Measurements from ENCODE around the gene ALS2CL.

Gene ALS2CL

GRCh38 chr3:46679681-46680080 lies 13.8 kb downstream of the ALS2CL start:
- DNase-seq (ENCODE audit: low read depth in 2 of 2), result no peak

DNA sequence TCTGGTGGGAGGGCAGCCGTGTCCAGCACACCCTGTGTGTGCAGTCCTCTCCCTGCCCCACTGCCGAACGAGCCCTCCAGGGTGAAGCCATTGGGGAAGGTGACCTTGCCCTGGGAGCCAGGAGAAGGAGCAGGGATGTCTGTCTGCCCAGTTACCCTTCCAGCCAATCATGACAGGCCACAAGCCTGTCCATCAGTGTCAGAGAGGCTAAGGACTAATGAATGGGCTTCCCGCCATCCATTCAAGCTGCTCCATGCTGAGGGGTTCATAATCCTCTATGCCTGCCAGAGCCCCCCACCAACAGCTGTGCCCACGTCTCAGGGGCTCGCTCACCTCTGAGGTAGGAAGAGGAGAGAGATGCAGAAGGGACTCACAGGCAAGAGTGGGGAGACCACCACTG lies 15.2 kb downstream of the ALS2CL start:
- no peak for DNase-seq (ENCODE audit: low read depth in 2 of 2)

DNA sequence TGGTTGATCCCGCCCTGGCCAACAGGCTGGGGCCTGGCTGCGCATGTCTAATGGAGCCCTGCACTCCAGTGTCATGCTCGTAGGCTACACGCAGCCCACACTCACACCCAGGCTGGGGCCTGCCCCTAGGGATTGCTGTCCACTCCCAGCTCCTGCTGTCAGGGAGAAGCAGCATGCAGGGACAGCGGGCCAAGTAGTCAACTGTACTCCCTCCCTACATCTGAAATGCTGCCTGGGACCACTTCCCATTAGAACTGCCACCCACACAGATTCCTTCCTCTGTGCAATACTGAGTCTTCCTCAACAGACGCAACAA lies 16.1 kb downstream of the ALS2CL start:
- no peak for DNase-seq (ENCODE audit: low read depth in 2 of 2)

DNA sequence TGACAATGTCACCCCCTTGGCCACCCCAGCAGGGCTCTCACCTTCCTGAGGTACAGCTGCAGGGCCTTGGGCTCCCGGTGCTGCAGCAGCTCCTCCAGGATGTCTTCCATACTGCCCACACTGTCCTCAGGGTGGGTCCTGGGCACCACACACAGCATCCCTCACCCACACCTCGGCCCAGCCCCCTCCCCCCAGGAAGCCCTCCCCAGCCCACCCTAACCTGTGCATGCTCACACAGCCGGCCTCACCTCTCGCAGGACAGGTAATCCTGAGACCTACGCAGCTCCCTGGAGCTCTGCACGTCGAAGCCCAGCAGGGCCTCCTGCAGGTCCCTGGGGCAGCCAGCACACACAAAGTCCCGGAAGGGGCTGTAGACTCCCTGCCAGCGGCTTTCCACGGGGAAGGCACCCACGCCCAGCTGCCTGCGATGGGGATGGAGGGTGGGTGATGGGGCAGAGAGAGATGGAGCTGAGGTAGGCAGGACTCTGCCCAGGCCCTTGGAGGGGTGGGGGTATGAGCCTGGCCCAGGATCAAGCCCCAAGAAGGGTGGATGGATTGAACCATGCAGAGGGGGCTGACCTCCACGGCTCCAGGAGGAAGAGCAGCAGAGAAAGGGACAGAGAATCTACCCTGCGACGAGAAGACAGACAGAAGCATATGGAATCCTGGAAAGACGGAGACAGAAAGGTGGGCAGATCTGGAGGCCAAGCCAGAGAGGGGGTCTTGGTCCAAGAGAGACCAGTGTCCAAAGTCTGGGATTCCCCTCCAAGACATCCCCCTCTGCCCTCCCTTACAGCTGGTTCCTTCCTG lies 16.7 kb downstream of the ALS2CL start:
- DNase-seq (ENCODE audit: low read depth in 2 of 2), result no peak

GRCh38 chr3:46675843-46676567 lies 17.5 kb downstream of the ALS2CL start:
- DNase-seq (ENCODE audit: low read depth in 2 of 2), result no peak

DNA sequence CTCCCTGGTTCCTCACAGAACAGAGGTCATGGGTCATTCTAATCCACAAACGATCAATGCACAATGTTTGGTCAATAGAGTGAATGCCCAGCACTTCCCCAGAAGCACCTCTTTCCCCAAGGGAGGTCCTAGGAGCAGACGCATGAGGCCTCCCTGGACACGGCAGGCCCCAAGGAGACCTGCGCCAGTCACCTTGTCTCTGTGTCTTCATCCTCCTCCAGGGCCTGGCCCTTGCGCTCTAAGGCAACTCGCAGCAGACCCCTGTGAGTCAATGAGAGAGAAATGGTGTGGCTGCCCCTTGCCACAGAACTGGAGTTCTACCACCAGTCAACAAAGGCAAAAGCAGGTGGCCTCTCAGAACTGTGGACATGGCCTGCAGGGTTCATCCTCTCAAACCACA lies 18.1 kb downstream of the ALS2CL start:
- DNase-seq (ENCODE audit: low read depth in 2 of 2), result no peak

- DNase-seq (ENCODE audit: low read depth in 2 of 2), result no peak
Observed at GRCh38 chr3:46674031-46674845, 19.2 kb downstream of the ALS2CL start.

GRCh38 chr3:46673151-46674030 lies 20.1 kb downstream of the ALS2CL start:
- DNase-seq (ENCODE audit: low read depth in 2 of 2), result no peak

DNA sequence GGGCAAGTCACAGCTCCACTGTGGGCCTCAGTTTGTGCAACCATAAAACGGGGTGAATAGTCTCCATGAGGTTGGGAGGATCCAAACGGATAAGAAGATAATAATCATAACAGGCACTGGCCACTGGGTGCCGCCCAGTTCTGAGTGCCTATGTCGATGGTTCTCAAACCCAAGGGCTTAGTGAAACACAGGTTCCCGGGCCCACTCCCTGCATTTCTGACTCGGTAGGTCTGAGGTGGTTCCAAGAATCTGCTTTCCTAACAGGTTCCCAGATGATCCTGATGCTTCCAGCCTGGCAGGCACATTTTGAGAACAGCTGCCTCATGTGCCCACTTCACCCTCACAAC lies 21.2 kb downstream of the ALS2CL start:
- no peak for DNase-seq (ENCODE audit: low read depth in 2 of 2)

- no peak for DNase-seq (ENCODE audit: low read depth in 2 of 2)
Observed at GRCh38 chr3:46671541-46672348, 21.7 kb downstream of the ALS2CL start.

GRCh38 chr3:46670891-46671427 lies 22.5 kb downstream of the ALS2CL start:
- DNase-seq (ENCODE audit: low read depth in 2 of 2), result no peak

GRCh38 chr3:46670000-46670890 lies 23.2 kb downstream of the ALS2CL start:
- DNase-seq (ENCODE audit: low read depth in 2 of 2), result no peak

- DNase-seq (ENCODE audit: low read depth in 2 of 2), result no peak
Observed at GRCh38 chr3:46669191-46669999, 24.1 kb downstream of the ALS2CL start.

DNA sequence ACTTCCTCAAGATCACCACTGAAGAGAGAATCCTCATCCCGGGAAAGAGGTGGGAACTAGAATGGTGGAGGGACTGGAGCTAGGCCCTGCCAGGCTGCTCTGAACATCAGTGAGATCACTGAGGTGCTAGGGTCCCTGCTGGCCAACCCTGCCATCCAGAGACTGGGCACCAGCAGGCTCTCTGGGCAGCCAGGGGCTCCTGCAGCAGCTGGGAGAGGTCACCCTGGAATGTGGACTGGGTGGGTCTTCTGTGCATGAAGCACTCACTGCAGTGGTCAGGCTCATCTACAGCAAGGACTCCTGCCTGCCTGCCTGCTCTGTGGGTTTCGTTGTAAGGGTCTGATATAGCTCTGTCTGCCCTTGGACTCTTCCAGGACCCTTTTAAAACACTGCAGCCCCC lies 24.9 kb downstream of the ALS2CL start:
- DNase-seq (ENCODE audit: low read depth in 2 of 2), result no peak

DNA sequence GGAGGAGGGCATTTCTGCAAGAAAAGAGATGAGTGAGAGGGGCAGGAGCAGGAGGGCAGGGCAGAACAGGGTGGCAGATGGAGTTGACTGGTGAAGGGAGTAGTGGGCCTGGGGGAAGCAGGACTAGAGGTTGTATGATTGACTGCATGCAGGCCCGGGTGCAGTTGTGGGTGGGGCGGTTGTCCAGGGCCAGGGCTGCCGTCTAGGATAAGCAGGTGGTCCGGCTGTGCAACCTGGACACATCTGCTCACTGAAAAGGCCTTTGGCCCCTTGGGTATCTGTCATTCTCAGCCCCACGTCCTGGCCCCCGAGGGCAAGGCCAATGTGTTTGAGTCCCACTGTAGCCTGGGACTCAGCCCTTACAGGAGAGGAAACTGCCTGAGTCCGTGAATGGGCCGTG lies 25.4 kb downstream of the ALS2CL start:
- no peak for DNase-seq (ENCODE audit: low read depth in 2 of 2)

GRCh38 chr3:46667657-46668056 lies 25.8 kb downstream of the ALS2CL start:
- no peak for DNase-seq (ENCODE audit: low read depth in 2 of 2)

GRCh38 chr3:46667061-46667621 lies 26.3 kb downstream of the ALS2CL start:
- DNase-seq (ENCODE audit: low read depth in 2 of 2), result no peak

DNA sequence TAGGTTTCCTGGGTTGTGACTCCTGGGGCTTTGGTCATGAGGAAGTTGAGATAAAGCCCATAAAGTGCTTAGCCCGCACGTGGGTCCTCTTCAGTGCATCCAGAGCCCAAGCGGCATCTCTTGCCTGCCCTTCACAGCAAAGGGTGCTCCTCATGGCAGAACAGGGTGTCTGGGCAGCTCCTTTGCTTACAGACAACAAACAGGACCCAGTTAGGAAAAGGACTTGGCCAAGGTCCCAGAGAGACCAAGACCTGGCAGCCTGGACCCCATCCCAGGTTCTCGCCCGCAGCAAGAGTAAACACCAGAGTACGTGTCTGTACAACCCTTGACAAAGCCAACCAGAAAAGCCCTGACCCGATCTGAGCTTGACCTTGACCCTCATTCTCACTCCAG lies 27.0 kb downstream of the ALS2CL start:
- DNase-seq (ENCODE audit: low read depth in 2 of 2), result no peak
